GM20000 (cell line): ENCODE measurements around the gene MIOX.
A peak's percentile ranks its signal among the peaks of the same experiment; 100 is the strongest.

Experiments used
- DNase-seq: peaks from one replicate; pipeline ENCODE4 v3.0.0; 2012; ENCODE audit warnings: low spot score
- CTCF ChIP-seq: IDR thresholded peaks from 2 replicates; pipeline ENCODE4 v1.5.1; 2012; ENCODE audit warnings: mild to moderate bottlenecking, control low read depth; ENCODE audit errors: extremely low read depth, missing control alignments

Gene MIOX

DNA sequence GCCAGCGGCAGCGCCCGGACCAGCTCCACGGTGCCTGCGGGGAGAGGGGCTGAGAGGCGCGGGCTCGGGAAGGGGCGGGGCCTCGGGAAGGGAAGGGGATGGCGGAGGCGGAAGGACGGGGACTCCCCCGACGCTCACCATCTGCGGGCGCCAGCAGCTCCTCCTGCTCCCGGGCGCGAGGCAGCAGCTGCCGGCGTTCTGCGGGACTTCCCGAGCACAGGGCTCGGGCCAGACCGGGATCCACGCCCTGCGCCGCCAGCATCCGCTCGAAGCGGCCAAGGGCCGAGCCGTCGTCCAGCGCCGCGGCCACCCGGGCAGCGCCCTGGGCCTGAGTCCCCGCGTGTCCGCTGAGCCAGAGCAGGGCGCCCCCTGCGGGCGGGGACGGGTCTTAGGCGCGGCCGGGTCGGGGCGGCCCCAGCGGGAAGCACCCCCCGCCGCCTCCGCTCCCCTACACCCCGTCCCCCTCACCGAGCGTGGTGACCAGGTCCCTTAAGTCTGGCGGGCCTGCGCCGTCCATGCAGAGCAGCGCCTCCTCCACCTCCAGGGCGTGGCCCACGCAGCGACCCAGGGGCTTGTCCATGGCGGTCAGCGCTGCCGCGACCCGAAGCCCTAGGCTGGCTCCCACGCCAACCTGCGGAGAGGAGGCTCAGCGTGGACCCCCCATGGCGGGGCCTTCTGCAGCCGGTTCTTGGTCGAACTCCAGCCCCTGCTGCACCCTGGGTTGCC lies 39.6 kb downstream of the MIOX start:
- peak; percentile 92 for DNase-seq
- TF ChIP-seq CTCF: peak; percentile 61

- TF ChIP-seq CTCF: no peak
- DNase-seq: peak; percentile 85
Measured at GRCh38 chr22:50526834-50527801, 40.5 kb downstream of the MIOX start.

DNA sequence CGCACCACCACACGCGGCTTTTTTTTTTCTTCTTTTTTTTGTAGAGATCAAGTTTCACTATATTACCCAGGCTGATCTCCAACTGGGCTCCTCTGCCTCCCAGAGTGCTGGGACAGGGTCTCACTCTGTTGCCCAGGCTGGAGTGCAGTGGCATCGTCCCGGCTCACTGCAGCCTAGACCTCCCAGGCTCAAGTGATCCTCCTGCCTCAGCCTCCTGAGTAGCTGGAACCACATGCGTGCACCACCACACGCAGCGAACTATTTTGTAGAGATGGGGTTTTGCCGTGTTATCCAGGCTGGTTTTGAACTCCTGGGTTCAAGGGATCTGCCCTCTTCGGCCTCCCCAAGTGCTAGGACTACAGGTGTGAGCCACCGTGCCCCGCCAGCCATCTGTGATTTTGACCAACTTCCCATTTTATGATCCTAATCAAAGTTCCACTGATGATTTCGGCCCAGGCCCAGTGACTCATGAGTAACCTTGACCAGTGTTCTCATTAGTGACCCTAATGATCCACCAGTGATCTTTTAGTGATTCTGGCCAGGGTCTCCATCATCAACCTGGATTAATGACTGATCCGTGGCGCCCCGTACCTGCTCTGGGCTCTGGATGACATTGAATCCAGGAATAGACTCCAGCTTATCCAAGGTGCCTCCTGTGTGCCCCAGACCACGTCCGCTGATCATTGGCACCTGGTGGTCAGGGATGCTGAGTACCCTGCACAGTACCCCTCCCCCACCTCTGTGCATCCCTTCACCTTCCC lies 41.4 kb downstream of the MIOX start:
- no peak for DNase-seq
- TF ChIP-seq CTCF: no peak

- DNase-seq: no peak
Measured at GRCh38 chr22:50528682-50529415, 42.2 kb downstream of the MIOX start.

DNA sequence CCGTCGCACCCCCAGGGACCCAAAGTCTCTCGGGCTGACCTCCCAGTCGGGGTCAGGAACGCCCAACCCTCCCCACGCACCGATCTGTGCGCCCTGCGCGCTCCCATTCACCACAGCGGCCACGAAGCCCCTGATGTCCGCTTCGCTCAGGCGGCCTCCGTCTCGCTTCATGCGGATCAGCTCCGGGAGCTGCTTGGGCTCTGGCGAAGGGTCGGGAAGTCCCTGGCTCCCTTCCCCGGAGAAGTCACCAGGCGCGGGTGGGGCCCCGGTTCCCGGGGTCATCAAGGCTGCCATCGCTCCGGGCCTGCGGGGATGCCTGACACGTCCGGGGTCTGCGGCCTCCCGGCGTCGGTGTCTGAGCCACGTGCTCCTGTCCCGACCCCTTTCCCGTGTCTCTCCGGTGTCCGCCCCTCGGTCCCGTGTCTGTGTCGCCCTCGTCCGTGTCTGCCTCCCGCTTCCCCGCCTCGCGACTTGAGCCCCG lies 42.8 kb downstream of the MIOX start:
- DNase-seq: no peak
- TF ChIP-seq CTCF: no peak

More at GRCh38 chr22:50528682-50529415, 42.2 kb downstream of the MIOX start:
- TF ChIP-seq CTCF: no peak

GRCh38 chr22:50529897-50530579 lies 43.4 kb downstream of the MIOX start, which contains the start of gene TYMP:
TSS of gene TYMP (minus strand) at chr22:50530012. CDS start at chr22:50529709, 303 bp downstream.
- TF ChIP-seq CTCF: no peak
- peak; percentile 93 for DNase-seq
